HEK293 (cell line): ENCODE results near the gene SEPTIN3.
A peak's percentile ranks its signal among the peaks of the same experiment; 100 is the strongest.

ENCODE experiments used
- CTCF ChIA-PET: fragments of 350-600 bp; formaldehyde crosslinking; extraction: SDS; loops from one replicate; lab custom pipeline; 2021; ENCODE audit warnings: antibody characterized with exemption; lab: Yijun Ruan, JAX
- POLR2A ChIA-PET: fragments of 300-600 bp; formaldehyde crosslinking; extraction: SDS; loops from one replicate; lab custom pipeline; 2020; ENCODE audit warnings: antibody characterized with exemption, inconsistent platforms; lab: Yijun Ruan, JAX
- H3K27ac ChIP-seq: fragments of 200-500 bp; sonication (Bioruptor generic); 2 replicates; pipeline ENCODE4 v1.5.1; 2014; ENCODE audit warnings: low read depth, low read length, control low read depth, inconsistent platforms; ENCODE audit errors: extremely low read depth
- H3K36me3 ChIP-seq, 2 experiments: fragments of 200-500 bp in 1 of 2; sonication (Bioruptor generic) in 1 of 2; 1 replicate in 1 of 2; 2 replicates in 1 of 2; pipeline ENCODE4 v1.5.1; 2014 to 2017; ENCODE audit warnings: inconsistent platforms in 2 of 2, low read length in 2 of 2; ENCODE audit not compliant: control insufficient read depth in 2 of 2, insufficient read depth in 1 of 2
- H3K4me1 ChIP-seq: fragments of 200-500 bp; sonication (Bioruptor generic); 2 replicates; pipeline ENCODE4 v1.5.1; 2014; ENCODE audit warnings: mild to moderate bottlenecking, low read length, inconsistent platforms; ENCODE audit not compliant: control insufficient read depth, insufficient read depth
- H3K4me3 ChIP-seq: 2 replicates; pipeline ENCODE4 v1.5.1; 2011; ENCODE audit warnings: low read depth, mild to moderate bottlenecking, control low read depth, low read length, moderate library complexity
- H3K9me3 ChIP-seq: fragments of 200-500 bp; sonication (Bioruptor generic); 2 replicates; pipeline ENCODE4 v1.5.1; 2014; ENCODE audit warnings: low read depth, low read length, inconsistent platforms; ENCODE audit not compliant: control insufficient read depth, insufficient read depth
- EGR2 ChIP-seq: fragments of 450-650 bp; formaldehyde crosslinking; IDR thresholded peaks from 2 replicates; pipeline ENCODE4 v1.5.1; 2016; ENCODE audit warnings: low read depth, missing biosample characterization, missing genetic modification characterization
- GLIS1 ChIP-seq: fragments of 450-650 bp; formaldehyde crosslinking; IDR thresholded peaks from 2 replicates; pipeline ENCODE4 v1.5.1; 2016; ENCODE audit warnings: missing biosample characterization, missing genetic modification characterization
- GLIS2 ChIP-seq: fragments of 450-650 bp; formaldehyde crosslinking; IDR thresholded peaks from 2 replicates; pipeline ENCODE4 v1.5.1; 2016; ENCODE audit warnings: missing biosample characterization, missing genetic modification characterization
- HIC1 ChIP-seq: fragments of 450-650 bp; formaldehyde crosslinking; IDR thresholded peaks from 2 replicates; pipeline ENCODE4 v1.5.1; 2016; ENCODE audit warnings: missing biosample characterization, missing genetic modification characterization
- MZF1 ChIP-seq: fragments of 450-650 bp; formaldehyde crosslinking; IDR thresholded peaks from 2 replicates; pipeline ENCODE4 v1.5.1; 2017; ENCODE audit warnings: missing biosample characterization, missing genetic modification characterization, borderline replicate concordance
- PATZ1 ChIP-seq: fragments of 450-650 bp; formaldehyde crosslinking; IDR thresholded peaks from 2 replicates; pipeline ENCODE4 v1.5.1; 2016; ENCODE audit warnings: missing biosample characterization, missing genetic modification characterization
- SCRT1 ChIP-seq: fragments of 450-650 bp; formaldehyde crosslinking; IDR thresholded peaks from 2 replicates; pipeline ENCODE4 v1.5.1; 2016; ENCODE audit warnings: missing biosample characterization, missing genetic modification characterization, borderline replicate concordance
- ZBTB17 ChIP-seq: fragments of 450-650 bp; formaldehyde crosslinking; IDR thresholded peaks from 2 replicates; pipeline ENCODE4 v1.5.1; 2016; ENCODE audit warnings: missing biosample characterization, missing genetic modification characterization
- ZBTB20 ChIP-seq: fragments of 450-650 bp; formaldehyde crosslinking; IDR thresholded peaks from 2 replicates; pipeline ENCODE4 v1.5.1; 2016; ENCODE audit warnings: missing biosample characterization, missing genetic modification characterization
- ZBTB48 ChIP-seq: fragments of 450-650 bp; formaldehyde crosslinking; IDR thresholded peaks from 2 replicates; pipeline ENCODE4 v1.5.1; 2016; ENCODE audit warnings: missing biosample characterization, missing genetic modification characterization
- ZFHX2 ChIP-seq: fragments of 450-650 bp; formaldehyde crosslinking; conservative IDR thresholded peaks from 2 replicates; pipeline ENCODE4 v1.5.1; 2016; ENCODE audit warnings: missing biosample characterization, missing genetic modification characterization
- ZNF26 ChIP-seq: fragments of 450-650 bp; formaldehyde crosslinking; IDR thresholded peaks from 2 replicates; pipeline ENCODE4 v1.5.1; 2016; ENCODE audit warnings: missing biosample characterization, missing genetic modification characterization
- ZNF366 ChIP-seq: fragments of 450-650 bp; formaldehyde crosslinking; conservative IDR thresholded peaks from 2 replicates; pipeline ENCODE4 v1.5.1; 2016; ENCODE audit warnings: missing biosample characterization, missing genetic modification characterization
- ZSCAN18 ChIP-seq: fragments of 450-650 bp; formaldehyde crosslinking; IDR thresholded peaks from 2 replicates; pipeline ENCODE4 v1.5.1; 2016; ENCODE audit warnings: missing biosample characterization, missing genetic modification characterization

The SEPTIN3 gene

GRCh38 chr22:41927813-41928212, 41.4 kb upstream of the SEPTIN3 start (continued):
- no peak for TF ChIP-seq ZSCAN18
- 0 out of 2 replicates have a peak, but pooled peaks have one; percentile 16 for TF ChIP-seq ZNF366 (tag by site-specific recombination)
- no peak for TF ChIP-seq ZNF26
- TF ChIP-seq ZFHX2 (tag by site-specific recombination) = no peak

- Histone ChIP-seq H3K9me3 (no peaks in the 10 kb centered on the region), H3K36me3 (peaks cover 5 to 18% of the 10 kb centered on the region in 2 experiments; a peak in 2 of 3 replicates)
- POLR2A ChIA-PET = interaction anchor here (0.5 to 4.3 kb wide), 5 partner anchors 15 to 240 kb away, joined by 3 to 27 read pairs (median 3); partner anchors contain the start of genes CENPM and SNU13
- TF ChIP-seq ZFHX2 (tag by site-specific recombination) = peak; percentile 100
- TF ChIP-seq HIC1 (tag by site-specific recombination) = peak; percentile 38; the same call in 1 of the 2 replicates
- TF ChIP-seq MZF1 (tag by site-specific recombination) = no peak
- TF ChIP-seq EGR2 (tag by site-specific recombination) = peak; percentile 100
- peak; percentile 15; the same call in 1 of the 2 replicates for TF ChIP-seq PATZ1 (tag by site-specific recombination)
- TF ChIP-seq, all 188 proteins: peak for 4
- peaks cover 2% of the 10 kb centered on the region; the same call in 1 of the 2 replicates for H3K4me1 ChIP-seq
- CTCF ChIA-PET = interaction anchor here (0.6 to 1.4 kb wide), 4 partner anchors 12 to 231 kb away, joined by 3 to 6 read pairs (median 3); no protein-coding TSS in a partner anchor
- no peak overlapping the region for H3K4me3 ChIP-seq
- no peak overlapping the region for H3K27ac ChIP-seq
These were observed 40.4 kb upstream of the SEPTIN3 start for GRCh38 chr22:41928593-41929417.

GRCh38 chr22:41929418-41929810, 39.8 kb upstream of the SEPTIN3 start:
- TF ChIP-seq ZBTB48 (tag by site-specific recombination) (peak; percentile 81), SCRT1 (tag by site-specific recombination) (no peak), GLIS2 (tag by site-specific recombination) (0 out of 2 replicates have a peak, but pooled peaks have one; percentile 20), GLIS1 (tag by site-specific recombination) (peak; percentile 71), ZBTB17 (tag by site-specific recombination) (0 out of 2 replicates have a peak, but pooled peaks have one; percentile 11), PATZ1 (tag by site-specific recombination) (peak; percentile 19; the same call in 1 of the 2 replicates), ZBTB20 (peak; percentile 52; the same call in 1 of the 2 replicates), ZFHX2 (tag by site-specific recombination) (no peak)
- Histone ChIP-seq H3K4me1 (peaks cover 2% of the 10 kb centered on the region; the same call in 1 of the 2 replicates), H3K27ac (no peak overlapping the region), H3K4me3 (no peak overlapping the region), H3K9me3 (no peaks in the 10 kb centered on the region), H3K36me3 (peaks cover 5 to 24% of the 10 kb centered on the region in 2 experiments; a peak in 2 of 3 replicates)
- ChIA-PET CTCF (interaction anchor here (0.7 to 1.4 kb wide), 2 partner anchors 18 to 232 kb away, joined by 3 to 6 read pairs; no protein-coding TSS in a partner anchor), POLR2A (interaction anchor here (0.5 to 4.3 kb wide), 4 partner anchors 14 to 241 kb away, joined by 3 to 27 read pairs (median 4); partner anchors contain the start of genes CENPM and SNU13)
